GM18505 (cell line): ENCODE measurements around the gene MAST3.

ENCODE experiments used
- ATAC-seq: cut with Tn5 transposase; IDR thresholded peaks from one replicate; pipeline ENCODE4 v1.9.1; 2021; ENCODE audit not compliant: unreplicated experiment
- POLR2A ChIP-seq: IDR thresholded peaks from 4 replicates; pipeline ENCODE4 v1.6.1; 2011; ENCODE audit warnings: borderline replicate concordance; ENCODE audit not compliant: insufficient read depth, insufficient read length; ENCODE audit errors: extremely low read depth

MAST3 gene

DNA sequence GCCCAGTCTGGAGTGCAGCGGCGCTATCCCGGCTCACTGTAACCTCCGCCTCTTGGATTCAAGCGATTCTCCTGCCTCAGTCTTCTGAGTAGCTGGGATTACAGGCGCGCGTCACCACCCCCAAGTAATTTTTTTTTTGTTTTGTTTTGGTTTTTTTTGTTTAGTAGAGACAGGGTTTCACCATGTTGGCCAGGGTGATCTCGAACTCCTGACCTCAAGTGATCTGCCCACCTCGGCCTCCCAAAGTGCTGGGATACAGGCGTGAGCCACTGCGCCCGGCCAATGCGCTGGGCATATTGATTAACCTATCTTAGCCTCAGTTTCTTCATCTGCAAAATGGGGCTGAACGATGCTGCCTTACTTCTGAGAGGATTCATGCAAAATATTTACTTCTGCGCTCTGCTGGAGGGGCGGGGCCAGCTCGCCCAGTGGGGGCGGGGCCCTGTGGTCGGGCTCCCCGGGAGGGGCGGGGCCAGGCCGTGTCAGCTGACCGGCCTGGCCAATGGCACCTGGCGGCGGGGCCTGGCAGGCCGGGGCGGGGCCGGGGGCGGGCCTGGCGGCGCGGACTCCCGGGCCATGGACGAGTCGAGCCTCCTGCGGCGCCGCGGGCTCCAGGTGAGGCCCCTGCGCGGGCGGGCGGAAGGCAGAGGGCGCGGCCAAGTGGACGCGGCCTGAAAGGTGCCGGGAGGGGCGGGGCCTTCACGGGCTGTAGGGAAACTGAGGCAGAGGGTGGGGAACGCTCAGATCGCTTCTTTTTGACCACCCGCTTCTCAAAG lies at the start of gene MAST3:
TSS of gene MAST3 (plus strand) at position 562 of the 776 bp plus-strand sequence. CDS start at position 577, 15 bp downstream.
- peak; percentile 57 for ATAC-seq

DNA sequence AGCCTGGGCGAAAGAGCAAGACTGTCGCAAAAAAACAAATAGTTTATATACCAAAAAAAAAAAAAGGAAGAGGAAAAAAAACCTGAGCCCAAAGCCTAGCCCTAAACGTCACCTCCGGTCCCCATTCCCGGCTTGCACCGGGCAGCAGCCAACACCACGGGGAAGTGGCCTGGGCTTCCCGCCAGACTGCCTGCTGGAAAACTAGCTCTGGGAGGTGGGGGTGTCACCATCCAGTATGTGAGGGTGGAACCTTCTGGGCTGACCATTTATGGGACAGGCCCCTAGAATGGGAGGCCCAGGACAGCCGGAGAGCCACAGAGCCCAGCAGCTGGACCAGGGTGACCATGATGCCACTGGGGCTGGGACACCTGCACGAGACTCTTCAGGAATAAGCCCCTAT lies 48.2 kb upstream of the MAST3 start:
- no peak for TF ChIP-seq POLR2A
- ATAC-seq, result no peak

More for the DNA sequence above, at the start of gene MAST3:
- TF ChIP-seq POLR2A, result peak; percentile 78

DNA sequence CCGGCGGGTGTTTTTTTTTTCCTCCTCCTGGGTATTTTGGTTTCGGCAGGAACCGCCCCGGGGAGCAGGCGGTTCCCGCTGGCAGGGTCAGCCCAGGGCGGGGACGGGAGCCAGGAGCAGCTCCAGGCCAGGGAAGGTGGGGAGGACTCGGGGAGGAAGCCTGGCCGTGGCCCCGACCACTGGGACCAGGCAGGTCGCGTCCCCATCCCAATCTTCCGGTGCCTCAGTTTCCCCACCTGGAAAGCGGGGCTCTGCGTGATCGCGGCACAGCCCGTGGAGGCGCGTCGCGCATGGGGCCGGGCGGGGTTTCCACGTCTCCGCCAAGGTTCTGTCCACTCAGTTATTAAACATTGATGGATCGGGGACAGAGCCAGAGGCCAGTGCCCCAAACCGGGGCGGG lies 45.7 kb upstream of the MAST3 start:
- no peak for ATAC-seq
- TF ChIP-seq POLR2A, result no peak

DNA sequence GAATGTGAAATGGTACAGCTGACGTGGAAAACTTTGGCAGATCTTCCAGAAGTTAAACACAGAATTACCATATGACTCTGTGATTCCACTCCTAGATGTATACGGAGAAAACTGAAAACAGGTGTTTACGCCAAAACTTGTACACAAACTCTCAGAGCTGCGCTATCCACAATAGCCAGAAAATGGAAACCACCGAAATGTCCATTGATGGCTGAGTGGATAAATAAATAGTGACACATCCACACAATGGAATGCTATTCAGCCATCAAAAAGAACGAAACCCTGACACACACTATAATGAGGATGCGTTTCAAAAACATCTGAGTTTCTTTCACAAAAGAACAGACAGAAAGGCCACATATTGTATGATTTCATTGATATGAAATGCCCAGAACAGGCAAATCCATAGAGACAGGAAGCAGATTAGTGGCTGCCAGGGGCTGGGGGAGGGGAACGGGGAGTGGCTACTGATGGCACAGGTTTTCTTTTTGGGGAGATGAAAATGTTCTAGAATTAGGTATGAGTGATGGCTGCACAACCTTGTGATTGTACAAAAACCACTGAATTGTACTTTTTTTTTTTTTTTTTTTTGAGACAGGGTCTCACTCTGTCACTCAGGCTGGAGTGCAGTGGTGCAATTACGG lies 43.9 kb upstream of the MAST3 start:
- TF ChIP-seq POLR2A, result no peak
- ATAC-seq, result no peak

DNA sequence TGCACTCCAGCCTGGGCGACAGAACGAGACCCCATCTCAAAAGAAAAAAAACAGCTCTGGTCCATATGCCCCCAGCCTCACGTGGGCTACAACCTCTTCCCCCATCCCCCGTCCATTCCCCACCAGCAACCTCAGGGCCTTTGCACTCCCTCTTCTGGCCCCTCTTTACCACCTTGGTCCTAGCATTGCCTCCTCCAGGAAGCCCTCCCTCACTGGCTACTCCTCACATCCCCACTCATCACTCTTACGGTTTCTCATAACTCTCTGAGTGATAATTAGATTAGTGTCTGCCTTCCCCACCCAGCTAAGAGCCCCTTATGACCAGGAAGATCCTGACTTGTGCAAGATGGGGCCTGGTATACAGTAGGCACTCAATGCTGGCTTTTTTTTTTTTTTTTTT lies 41.6 kb upstream of the MAST3 start:
- TF ChIP-seq POLR2A, result no peak
- no peak for ATAC-seq

DNA sequence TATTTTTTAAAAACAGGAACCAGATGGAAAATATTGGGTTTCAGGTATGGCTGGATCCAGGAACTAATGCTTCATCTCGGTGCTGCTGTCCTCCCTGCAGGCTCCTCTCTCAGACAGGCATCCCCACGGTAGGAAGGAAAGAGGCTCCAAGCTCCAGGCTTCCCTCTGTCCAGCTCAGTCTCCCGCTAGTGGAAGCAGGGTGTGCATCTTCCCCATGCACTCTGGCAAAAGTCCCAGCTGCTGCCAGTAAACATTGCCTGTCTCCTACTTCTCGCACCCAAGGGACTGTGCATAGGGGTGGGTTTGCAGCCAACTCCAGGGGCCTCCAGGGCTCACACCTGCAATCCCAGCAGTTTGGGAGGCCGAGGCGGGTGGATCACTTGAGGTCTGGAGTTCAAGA lies 40.0 kb upstream of the MAST3 start:
- no peak for ATAC-seq
- no peak for TF ChIP-seq POLR2A

DNA sequence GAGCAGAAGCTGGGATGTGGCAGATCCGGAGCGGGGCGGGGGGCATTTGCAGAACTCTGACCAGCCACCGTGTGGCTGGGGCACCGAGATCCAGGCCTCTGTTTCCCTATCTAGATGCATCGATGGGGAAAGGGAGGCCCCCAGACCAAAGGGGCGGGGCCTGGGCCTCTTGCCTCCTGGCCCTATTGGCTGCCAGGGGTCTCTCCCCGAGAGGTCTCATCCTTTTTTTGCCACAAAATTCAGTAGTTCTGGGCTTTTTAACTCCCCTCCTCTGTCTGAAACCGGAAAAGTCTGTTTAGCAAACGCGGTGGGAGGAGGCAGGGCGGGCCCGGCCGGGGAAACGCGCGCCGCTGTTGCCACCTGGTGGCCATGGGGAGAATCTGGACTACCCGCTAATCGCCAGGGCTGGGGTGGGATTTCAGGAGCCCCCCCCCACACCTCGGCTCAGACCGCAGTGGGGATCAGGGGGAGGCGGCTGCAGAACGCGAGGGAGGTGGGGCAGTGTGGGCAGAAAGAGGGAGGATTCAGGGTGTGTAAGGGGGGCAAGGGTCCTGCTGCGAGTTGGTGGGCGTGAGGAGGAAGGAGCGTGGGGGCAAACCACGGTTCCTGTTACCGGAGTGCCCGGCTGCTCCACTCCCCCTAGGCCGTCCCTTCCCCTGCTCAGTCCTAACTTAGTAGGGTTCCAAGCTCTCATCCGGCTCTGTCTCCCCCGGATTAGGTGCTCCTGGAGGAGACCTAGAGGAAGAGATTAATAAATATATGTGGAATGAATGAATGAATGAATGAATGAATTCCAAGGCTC lies 39.2 kb upstream of the MAST3 start:
- no peak for ATAC-seq

DNA sequence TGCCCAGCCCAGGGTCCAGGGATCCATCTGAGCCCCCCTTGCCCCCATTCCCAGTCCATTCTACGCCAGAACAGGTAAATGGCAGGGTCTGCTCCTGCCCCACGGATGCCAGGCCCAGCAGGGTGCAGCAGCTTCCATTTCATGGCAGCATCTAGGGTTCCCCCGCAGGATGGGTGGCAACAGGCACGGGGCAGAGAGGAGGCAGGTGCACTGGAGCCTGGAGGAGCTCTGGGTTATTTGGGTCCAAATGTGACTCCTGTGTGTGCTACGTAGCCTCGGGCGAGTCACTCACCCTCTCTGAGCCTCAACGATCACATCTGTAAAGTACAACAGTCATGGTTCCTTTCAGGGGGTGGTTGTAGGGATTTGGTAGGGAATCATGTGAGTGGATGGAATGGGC lies 38.3 kb upstream of the MAST3 start:
- no peak for TF ChIP-seq POLR2A
- ATAC-seq, result no peak

More for the DNA sequence above, 39.2 kb upstream of the MAST3 start:
- TF ChIP-seq POLR2A, result no peak

DNA sequence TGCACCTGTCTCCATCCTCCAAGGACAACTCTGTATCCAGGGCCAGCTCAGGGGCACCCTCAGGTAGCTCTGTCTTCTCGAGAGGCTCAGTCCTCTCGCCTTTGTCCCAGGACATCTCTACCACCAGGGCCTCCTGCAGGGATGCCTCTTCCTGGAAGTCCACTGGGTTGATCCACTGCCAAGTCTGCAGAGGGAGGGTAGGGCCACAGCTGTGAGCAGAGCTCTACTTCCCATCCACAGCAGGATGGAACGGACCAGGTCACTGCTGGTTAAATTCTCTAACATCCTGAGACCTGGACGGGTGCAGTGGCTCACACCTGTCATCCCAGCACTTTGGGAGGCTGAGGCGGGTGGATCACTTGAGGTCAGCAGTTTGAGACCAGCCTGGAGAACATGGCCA lies 37.7 kb upstream of the MAST3 start:
- no peak for TF ChIP-seq POLR2A
- no peak for ATAC-seq

DNA sequence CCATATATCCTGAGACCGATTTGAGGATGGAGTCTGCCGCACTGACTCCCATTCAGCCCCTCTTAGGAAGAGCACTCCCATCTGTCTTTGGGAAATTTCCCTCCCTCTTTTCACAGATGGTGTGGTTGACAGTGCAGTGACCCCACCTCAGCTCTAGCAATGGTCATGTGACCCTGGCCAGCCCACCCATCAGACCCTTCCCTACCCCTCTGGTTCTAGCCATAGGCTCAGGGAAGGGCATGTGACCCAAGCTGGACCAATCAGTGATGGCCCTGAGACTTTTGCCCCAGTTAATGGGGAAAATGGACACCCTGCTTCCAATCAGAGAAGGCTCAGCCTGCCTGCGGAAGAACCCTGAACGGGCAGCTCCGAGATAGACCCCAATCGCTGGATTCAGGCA lies 37.1 kb upstream of the MAST3 start:
- no peak for ATAC-seq
- no peak for TF ChIP-seq POLR2A

DNA sequence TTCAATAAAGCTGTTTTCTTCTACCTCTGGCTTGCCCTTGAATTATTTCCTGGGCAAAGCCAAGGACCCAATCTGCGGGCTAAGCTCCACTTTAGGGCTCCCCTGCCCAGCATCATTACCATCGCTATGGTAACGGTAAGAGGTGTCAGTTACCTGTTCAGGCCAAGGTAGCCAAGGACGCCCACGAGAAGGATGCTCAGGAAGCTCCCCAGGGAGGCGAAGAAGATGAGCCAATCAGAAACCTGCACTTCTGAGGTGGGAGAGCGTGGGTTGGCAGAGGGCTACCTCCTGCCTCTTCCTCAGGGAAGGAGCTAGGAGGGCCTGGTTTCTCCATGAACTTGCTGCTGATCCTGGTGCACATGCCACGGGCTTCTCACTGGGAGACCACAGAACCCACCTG lies 35.5 kb upstream of the MAST3 start:
- ATAC-seq, result no peak
- no peak for TF ChIP-seq POLR2A

DNA sequence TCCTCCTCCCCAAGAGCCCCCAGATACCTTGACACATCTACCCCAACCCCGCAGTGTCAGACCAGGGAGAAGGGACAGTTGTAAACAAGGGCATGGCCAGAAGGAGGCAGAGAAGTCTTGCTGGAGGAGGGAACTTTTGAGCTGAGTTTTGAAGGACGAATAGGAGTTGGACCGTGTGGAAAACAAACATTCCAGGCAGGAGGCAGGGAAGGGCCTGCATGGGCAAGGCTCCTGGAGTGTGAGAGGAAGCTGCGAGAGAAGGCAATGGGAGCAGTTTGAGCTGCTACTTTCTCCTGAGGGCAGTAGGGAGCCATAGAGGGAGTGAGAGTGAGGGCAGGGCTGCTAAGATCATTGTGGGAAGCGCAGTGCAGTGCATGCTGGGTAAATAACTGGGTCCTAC lies 34.1 kb upstream of the MAST3 start:
- TF ChIP-seq POLR2A, result no peak

DNA sequence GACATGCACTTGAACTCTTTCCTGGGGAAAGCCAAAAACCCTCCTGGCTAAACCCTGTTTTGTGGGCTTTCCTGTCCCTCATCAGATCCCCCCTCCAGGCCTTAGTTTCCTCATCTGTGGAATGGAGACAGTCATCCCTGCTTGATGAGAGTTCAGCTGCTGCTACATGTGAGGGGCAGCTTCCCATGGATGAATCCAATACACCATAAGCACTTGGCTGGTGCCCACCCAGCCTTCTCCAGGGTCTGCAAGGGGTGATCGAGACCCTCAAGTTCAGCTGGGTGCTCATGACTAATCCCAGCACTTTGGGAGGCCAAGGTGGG lies 32.4 kb upstream of the MAST3 start:
- no peak for ATAC-seq
- no peak for TF ChIP-seq POLR2A

More for the DNA sequence above, 34.1 kb upstream of the MAST3 start:
- no peak for ATAC-seq
